Mucosa of gallbladder (tissue), 1 donor: ENCODE measurements around the gene KAT2A. TPM values are rescaled to one million over a fixed set of nuclear protein-coding genes. Genes with fewer than 3 reads are reported as not detected.

Experiments used
- total RNA-seq: library from RNA; stranded (reverse); gene quantifications from one replicate; pipeline ENCODE4 v1.2.1, GENCODE V29; 2021
- donor health status: DM: no; HTN: no; CAD: no.

KAT2A gene
- total RNA-seq, 1 donor from 2014 or later = 58.4 TPM

Other genes starting within 250 kb of the KAT2A start
- gene ACLY, start 202.4 kb downstream of the KAT2A start, total RNA-seq = 127 TPM
- 1.6 TPM for gene ODAD4, start 190.8 kb downstream of the KAT2A start, total RNA-seq
- 65.9 TPM for gene CNP, start 154.6 kb downstream of the KAT2A start, total RNA-seq
- 69.8 TPM for gene DNAJC7, start 103.9 kb downstream of the KAT2A start, total RNA-seq
- gene NKIRAS2, start 101.3 kb downstream of the KAT2A start, total RNA-seq = 31.1 TPM
- gene C17orf113, start 70.8 kb downstream of the KAT2A start, total RNA-seq = 1.6 TPM
- 0.32 TPM for gene ZNF385C, start 22.9 kb downstream of the KAT2A start, total RNA-seq
- gene DHX58, start 8.7 kb downstream of the KAT2A start, total RNA-seq = 26.8 TPM
- 0.29 TPM for gene HSPB9, start 1.4 kb upstream of the KAT2A start, total RNA-seq
- 150 TPM for gene RAB5C, start 33.6 kb upstream of the KAT2A start, total RNA-seq
- gene KCNH4, start 59.8 kb upstream of the KAT2A start, total RNA-seq = 0.06 TPM
- gene HCRT, start 64.1 kb upstream of the KAT2A start, total RNA-seq = not detected
- 34.4 TPM for gene GHDC, start 73.1 kb upstream of the KAT2A start, total RNA-seq
- gene STAT5B, start 155.0 kb upstream of the KAT2A start, total RNA-seq = 61.7 TPM
- 30.8 TPM for gene STAT5A, start 167.1 kb upstream of the KAT2A start, total RNA-seq